Measurements from ENCODE around the gene ABHD2.
A peak's percentile ranks its signal among the peaks of the same experiment; 100 is the strongest.
"Not testable (repeated sequence)": the region's sequence is repeated elsewhere in the genome, so short reads cannot be mapped to it uniquely, and the experiment has no call there.

ABHD2 gene

GRCh38 chr15:89243046-89243690, 154.9 kb downstream of the ABHD2 start:
- DNase-seq = no peak

- DNase-seq = peak; percentile 83
These were observed 155.7 kb downstream of the ABHD2 start, which contains the start of gene FANCI for GRCh38 chr15:89243691-89244573. TSS of gene FANCI (plus strand) at chr15:89243979. CDS start at chr15:89247648, 3,669 bp downstream.

DNA sequence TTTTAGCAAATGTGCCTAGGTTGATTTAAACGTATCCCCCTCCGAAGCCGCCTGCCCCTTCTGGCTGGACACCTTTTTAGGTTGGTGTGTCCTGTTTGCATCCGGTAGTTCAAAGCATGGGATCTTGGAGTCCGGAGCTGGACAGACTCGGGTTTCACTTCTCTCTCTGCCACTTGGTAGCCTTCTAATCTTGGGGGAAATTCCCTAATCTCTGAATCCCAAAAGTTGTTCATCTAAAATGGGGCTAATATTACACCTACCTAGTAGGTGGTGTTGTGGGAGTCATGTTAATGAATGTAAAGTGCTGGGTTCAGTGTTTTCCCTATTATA, 156.3 kb downstream of the ABHD2 start:
- DNase-seq = no peak

DNA sequence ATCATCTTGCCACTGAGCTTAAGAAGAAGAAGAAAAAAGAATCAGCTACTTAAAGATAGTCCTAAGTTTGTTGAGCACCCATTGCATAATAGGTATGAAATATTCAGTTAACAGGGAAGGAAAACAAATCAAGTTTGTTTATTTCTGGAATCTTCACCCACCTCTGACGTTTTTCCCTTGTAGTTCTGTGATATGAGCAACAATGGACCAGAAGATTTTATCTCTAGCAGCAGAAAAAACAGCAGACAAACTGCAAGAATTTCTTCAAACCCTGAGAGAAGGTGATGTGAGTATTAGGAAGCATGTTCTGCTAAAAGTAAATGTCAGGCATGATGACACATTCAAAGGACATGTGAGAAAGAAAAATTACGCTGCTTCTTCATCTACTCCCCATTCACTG, 159.2 kb downstream of the ABHD2 start:
- DNase-seq = no peak

DNA sequence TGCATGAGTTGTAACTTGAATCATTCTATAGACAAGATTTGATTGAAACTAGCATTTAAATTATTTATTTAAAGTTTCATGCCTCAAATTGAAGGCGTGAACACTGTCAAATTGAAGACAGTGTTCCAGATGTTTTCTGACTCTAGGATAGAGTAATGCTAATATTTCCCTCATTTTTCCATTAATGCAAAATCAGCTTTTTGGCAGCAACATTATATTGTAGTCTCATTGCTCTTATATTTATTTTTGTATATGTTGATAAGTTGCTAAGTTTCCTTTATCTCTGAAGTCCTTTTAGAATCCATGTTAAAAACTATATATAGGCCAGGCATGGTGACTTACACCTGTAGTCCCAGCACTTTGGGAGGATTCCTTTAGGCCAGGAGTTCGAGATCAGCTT, 160.3 kb downstream of the ABHD2 start:
- no peak for DNase-seq

- not testable (repeated sequence) for DNase-seq
These were observed 161.9 kb downstream of the ABHD2 start for GRCh38 chr15:89250142-89250541.

Measured in NCI-H510A treated with DMSO at 0.1 percent for 48 hours (cell line).